Endothelial cell (in vitro differentiated cells): Measurements from ENCODE around the gene F2RL2. TPM values are rescaled to one million over a fixed set of nuclear protein-coding genes. Genes with fewer than 3 reads are reported as not detected.

ENCODE experiments used
- DNase-seq: peaks from one replicate; pipeline ENCODE4 v3.0.0; 2021; ENCODE audit warnings: low spot score
- H3K27ac Mint-ChIP-seq: one replicate; pipeline ENCODE4 v1.8.0; 2021; ENCODE audit warnings: mixed read lengths, inconsistent platforms; ENCODE audit not compliant: unreplicated experiment
- H3K27me3 Mint-ChIP-seq: one replicate; pipeline ENCODE4 v1.8.0; 2021; ENCODE audit warnings: mild to moderate bottlenecking, moderate library complexity, mixed read lengths, inconsistent platforms; ENCODE audit not compliant: unreplicated experiment
- H3K36me3 Mint-ChIP-seq: one replicate; pipeline ENCODE4 v1.8.0; 2021; ENCODE audit warnings: mild to moderate bottlenecking, low read depth, mixed read lengths, inconsistent platforms; ENCODE audit not compliant: unreplicated experiment
- H3K4me1 Mint-ChIP-seq: one replicate; pipeline ENCODE4 v1.8.0; 2021; ENCODE audit warnings: mild to moderate bottlenecking, mixed read lengths, inconsistent platforms; ENCODE audit not compliant: unreplicated experiment
- H3K4me3 Mint-ChIP-seq: one replicate; pipeline ENCODE4 v1.8.0; 2021; ENCODE audit warnings: mild to moderate bottlenecking, mixed read lengths, inconsistent platforms; ENCODE audit not compliant: unreplicated experiment
- H3K9me3 Mint-ChIP-seq: one replicate; pipeline ENCODE4 v1.8.0; 2021; ENCODE audit warnings: mixed read lengths, inconsistent platforms; ENCODE audit not compliant: unreplicated experiment
- total RNA-seq: library from RNA; stranded (reverse); fragmentation: NEBNext Ultra II Directional; extraction: Animal tissue kit (Norgen Biotek cat#: 25700); gene quantifications from one replicate; pipeline ENCODE4 v1.2.1, GENCODE V29; 2021; ENCODE audit not compliant: unreplicated experiment
- TF ChIP-seq, protein P1 (sequence below): fragments of 200-600 bp; sonication (generic); IDR thresholded peaks from one replicate; pipeline ENCODE4 v1.5.0; 2021; ENCODE audit warnings: antibody characterized with exemption; ENCODE audit not compliant: unreplicated experiment

Gene F2RL2
- total RNA-seq, 1 donor from 2014 or later = 311 TPM

DNA sequence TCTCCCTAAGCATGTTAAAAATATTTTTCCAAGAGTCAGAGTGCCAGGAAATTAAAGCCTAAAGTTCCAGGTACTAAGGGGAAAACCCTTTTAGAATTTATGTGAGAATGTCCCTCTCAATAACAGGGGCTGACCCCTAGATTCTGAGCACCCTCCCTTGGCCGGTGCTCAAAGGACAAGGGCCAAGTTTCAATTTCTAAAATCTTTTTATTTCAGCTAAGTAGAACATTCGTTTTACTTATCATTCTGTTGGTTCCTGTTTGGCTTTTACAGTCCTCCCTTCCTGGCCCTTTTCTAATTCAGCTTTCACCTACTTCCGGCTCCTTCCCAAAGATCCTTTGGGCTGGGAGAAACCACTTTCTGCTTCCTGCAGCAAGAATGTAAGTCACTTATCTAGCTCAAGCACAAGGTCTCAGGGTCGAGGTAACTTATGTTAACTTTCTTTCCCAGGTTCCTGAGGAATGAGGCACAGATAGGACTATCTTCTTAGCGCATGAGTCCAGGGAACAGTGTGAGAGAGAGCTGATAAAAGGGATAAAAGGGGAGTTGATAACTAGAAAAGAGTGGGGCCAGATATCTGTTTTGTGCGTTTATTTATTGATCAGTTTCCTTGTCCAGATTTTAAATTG, 34.6 kb upstream of the F2RL2 start:
- Mint-ChIP-seq H3K27ac (peak overlapping the region; percentile 96), H3K36me3 (peaks cover 6% of the 10 kb centered on the region)

DNA sequence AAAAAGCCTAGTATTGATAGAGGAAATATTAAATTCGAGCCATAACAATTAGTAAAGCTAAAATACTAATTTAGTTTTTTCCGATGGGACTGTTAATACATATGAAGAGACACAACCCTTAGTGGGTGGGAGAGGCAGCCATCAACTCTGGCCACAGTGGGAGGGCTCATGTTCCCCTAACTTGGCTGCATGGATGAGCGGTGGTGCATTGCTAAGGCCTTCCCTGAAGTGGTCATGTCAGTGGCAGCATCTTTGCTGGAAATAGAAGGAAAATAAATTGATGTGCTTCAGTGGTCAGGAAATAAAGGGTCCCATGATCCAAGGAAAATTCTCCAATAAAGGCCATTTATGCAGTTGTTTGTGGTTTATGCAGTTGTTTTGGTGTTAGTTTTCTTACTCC, 33.9 kb upstream of the F2RL2 start:
- Mint-ChIP-seq H3K27ac (peak overlapping the region; percentile 96), H3K4me3 (no peak overlapping the region), H3K4me1 (peaks cover 73% of the 10 kb centered on the region), H3K27me3 (no peaks in the 10 kb centered on the region), H3K36me3 (peaks cover 6% of the 10 kb centered on the region), H3K9me3 (no peaks in the 10 kb centered on the region)
- TF ChIP-seq, protein P1, sequence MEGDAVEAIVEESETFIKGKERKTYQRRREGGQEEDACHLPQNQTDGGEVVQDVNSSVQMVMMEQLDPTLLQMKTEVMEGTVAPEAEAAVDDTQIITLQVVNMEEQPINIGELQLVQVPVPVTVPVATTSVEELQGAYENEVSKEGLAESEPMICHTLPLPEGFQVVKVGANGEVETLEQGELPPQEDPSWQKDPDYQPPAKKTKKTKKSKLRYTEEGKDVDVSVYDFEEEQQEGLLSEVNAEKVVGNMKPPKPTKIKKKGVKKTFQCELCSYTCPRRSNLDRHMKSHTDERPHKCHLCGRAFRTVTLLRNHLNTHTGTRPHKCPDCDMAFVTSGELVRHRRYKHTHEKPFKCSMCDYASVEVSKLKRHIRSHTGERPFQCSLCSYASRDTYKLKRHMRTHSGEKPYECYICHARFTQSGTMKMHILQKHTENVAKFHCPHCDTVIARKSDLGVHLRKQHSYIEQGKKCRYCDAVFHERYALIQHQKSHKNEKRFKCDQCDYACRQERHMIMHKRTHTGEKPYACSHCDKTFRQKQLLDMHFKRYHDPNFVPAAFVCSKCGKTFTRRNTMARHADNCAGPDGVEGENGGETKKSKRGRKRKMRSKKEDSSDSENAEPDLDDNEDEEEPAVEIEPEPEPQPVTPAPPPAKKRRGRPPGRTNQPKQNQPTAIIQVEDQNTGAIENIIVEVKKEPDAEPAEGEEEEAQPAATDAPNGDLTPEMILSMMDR = no peak
- no peak for DNase-seq

More for the DNA sequence above, 34.6 kb upstream of the F2RL2 start:
- peaks cover 80% of the 10 kb centered on the region for H3K4me1 Mint-ChIP-seq
- H3K27me3 Mint-ChIP-seq = no peaks in the 10 kb centered on the region
- DNase-seq = peak; percentile 37
- TF ChIP-seq, protein P1 = no peak
- H3K9me3 Mint-ChIP-seq = no peaks in the 10 kb centered on the region
- no peak overlapping the region for H3K4me3 Mint-ChIP-seq

DNA sequence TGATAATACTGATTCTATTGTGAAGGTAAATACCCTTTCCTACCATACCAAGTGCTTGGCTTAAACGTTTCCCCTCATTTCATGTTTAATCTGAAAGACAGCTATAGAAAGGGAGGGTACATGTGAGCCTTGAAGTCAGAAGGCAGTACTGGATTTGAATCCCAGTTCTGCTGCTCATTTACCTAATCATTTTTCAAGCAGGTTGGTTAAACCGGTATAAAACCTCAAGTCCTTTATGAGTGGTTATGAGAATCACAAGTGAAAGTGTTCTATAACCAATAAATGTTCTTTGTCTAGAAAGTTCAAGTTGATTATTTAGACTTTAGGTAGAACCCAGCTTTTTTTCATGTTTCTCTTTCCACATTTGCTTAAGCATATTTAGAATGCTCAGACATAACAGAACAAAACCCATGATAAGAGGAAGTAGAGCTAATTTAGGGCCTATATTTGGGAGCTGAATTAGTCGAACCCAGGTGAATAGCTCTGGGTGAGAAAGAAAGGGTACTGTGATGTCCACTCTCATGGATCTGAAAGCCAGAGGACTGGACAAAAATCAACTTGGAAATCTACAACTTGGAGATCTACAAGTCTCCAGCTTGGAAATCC, 29.7 kb upstream of the F2RL2 start:
- Mint-ChIP-seq H3K4me1 (peaks cover 36% of the 10 kb centered on the region), H3K4me3 (no peak overlapping the region), H3K27me3 (no peaks in the 10 kb centered on the region), H3K27ac (no peak overlapping the region), H3K36me3 (peaks cover 25% of the 10 kb centered on the region), H3K9me3 (peaks cover 14% of the 10 kb centered on the region)
- TF ChIP-seq, protein P1 = no peak
- no peak for DNase-seq

DNA sequence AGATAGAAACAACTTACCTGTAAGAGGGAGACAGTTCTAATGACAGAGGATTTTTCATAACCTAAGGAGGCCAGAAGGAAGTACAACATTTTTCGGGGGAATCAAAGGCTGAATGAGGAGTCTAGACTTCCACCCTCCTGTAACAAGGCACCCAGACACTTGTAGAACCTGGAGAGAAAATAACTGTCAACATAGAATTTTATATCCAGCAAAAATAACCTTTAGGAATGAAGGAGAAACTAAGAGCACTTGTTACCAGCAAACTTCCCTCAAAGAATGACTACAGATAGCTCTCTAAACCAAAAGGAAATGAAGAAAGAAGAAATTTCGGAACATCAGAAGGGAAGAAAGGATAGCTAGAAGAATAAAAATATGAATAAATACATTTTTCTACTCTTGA, 25.9 kb upstream of the F2RL2 start:
- no peak overlapping the region for H3K27ac Mint-ChIP-seq
- H3K36me3 Mint-ChIP-seq = peaks cover 37% of the 10 kb centered on the region
- H3K27me3 Mint-ChIP-seq = peaks cover 2% of the 10 kb centered on the region
- H3K4me1 Mint-ChIP-seq = peaks cover 9% of the 10 kb centered on the region
- peaks cover 14% of the 10 kb centered on the region for H3K9me3 Mint-ChIP-seq
- TF ChIP-seq, protein P1 = no peak
- DNase-seq = no peak
- peak overlapping the region; percentile 62 for H3K4me3 Mint-ChIP-seq

DNA sequence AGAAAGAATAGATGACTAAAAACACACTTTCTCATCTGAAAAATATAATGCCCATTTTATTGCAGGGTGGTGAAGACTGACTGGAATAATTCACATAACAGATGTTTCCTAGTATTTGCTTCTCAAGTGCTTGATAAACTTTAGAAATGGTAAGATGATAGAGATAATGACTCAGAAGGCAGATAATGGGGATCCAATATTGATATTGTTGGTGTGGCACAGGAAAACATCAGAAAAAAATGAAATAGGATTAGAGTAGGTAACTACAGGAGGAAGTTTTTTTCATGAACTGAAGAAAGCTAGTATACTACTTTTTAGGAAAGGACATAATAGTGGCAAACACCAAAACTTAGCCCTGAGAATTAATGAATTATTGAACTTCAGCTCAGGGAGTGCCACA, 20.2 kb upstream of the F2RL2 start:
- no peak overlapping the region for H3K27ac Mint-ChIP-seq
- peaks cover 20% of the 10 kb centered on the region for H3K36me3 Mint-ChIP-seq
- TF ChIP-seq, protein P1 = no peak
- H3K4me3 Mint-ChIP-seq = no peak overlapping the region
- H3K4me1 Mint-ChIP-seq = peaks cover 39% of the 10 kb centered on the region
- H3K9me3 Mint-ChIP-seq = peaks cover 3% of the 10 kb centered on the region
- no peak for DNase-seq
- peaks cover 2% of the 10 kb centered on the region for H3K27me3 Mint-ChIP-seq
